ENCODE measurements around the gene OARD1. TPM values are rescaled to one million over a fixed set of nuclear protein-coding genes. Genes with fewer than 3 reads are reported as not detected.

Gene OARD1
- total RNA-seq, 6 donors from 2014 or later: 10.0 to 27.3 (median 20.0) TPM

- H3K9me3 ChIP-seq: no peaks in the 10 kb centered on the region
- no peak for ATAC-seq (ENCODE audit: low FRiP score in 2 of 2)
- no peak overlapping the region for H3K4me3 ChIP-seq
- 95 to 96% methylated on average over 8 to 12 of the region's 15 CpGs for WGBS, 2 donors
- H3K27ac ChIP-seq: no peak overlapping the region
- TF ChIP-seq, protein P1, sequence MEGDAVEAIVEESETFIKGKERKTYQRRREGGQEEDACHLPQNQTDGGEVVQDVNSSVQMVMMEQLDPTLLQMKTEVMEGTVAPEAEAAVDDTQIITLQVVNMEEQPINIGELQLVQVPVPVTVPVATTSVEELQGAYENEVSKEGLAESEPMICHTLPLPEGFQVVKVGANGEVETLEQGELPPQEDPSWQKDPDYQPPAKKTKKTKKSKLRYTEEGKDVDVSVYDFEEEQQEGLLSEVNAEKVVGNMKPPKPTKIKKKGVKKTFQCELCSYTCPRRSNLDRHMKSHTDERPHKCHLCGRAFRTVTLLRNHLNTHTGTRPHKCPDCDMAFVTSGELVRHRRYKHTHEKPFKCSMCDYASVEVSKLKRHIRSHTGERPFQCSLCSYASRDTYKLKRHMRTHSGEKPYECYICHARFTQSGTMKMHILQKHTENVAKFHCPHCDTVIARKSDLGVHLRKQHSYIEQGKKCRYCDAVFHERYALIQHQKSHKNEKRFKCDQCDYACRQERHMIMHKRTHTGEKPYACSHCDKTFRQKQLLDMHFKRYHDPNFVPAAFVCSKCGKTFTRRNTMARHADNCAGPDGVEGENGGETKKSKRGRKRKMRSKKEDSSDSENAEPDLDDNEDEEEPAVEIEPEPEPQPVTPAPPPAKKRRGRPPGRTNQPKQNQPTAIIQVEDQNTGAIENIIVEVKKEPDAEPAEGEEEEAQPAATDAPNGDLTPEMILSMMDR (IDR thresholded peaks at IDR 0.05): no peak
- TF ChIP-seq EP300 (IDR thresholded peaks at IDR 0.05): no peak
- no peak for TF ChIP-seq POLR2A (IDR thresholded peaks at IDR 0.05)
- TF ChIP-seq POLR2AphosphoS5 (IDR thresholded peaks at IDR 0.05): no peak
- no peaks in the 10 kb centered on the region for H3K36me3 ChIP-seq
- peak in 1 of 2 donors; percentile 70 for DNase-seq
- H3K27me3 ChIP-seq: no peaks in the 10 kb centered on the region
- peaks cover 6 to 10% (median 8%) of the 10 kb centered on the region in 4 donors for H3K4me1 ChIP-seq
These were observed 39.3 kb downstream of the OARD1 start for GRCh38 chr6:41032830-41033229.

GRCh38 chr6:41028561-41029412, 43.4 kb downstream of the OARD1 start:
- peak; percentile 50 to 57 for ATAC-seq (ENCODE audit: low FRiP score in 2 of 2)
- H3K4me1 ChIP-seq: peaks cover 11 to 16% (median 13%) of the 10 kb centered on the region in 4 donors
- peak overlapping the region in 3 of 4 donors; percentile 51 to 55 (median 52) for H3K4me3 ChIP-seq
- no peak for DNase-seq
- H3K27me3 ChIP-seq: no peaks in the 10 kb centered on the region
- H3K27ac ChIP-seq: peak overlapping the region; percentile 27 to 82 (median 54)
- no peaks in the 10 kb centered on the region for H3K36me3 ChIP-seq
- 38 to 69% methylated on average over 6 to 13 of the region's 13 CpGs for WGBS, 2 donors
- TF ChIP-seq EP300 (IDR thresholded peaks at IDR 0.05) (no peak), POLR2AphosphoS5 (IDR thresholded peaks at IDR 0.05) (no peak), POLR2A (IDR thresholded peaks at IDR 0.05) (no peak)
- TF ChIP-seq, protein P1 (IDR thresholded peaks at IDR 0.05): no peak
- H3K9me3 ChIP-seq: no peaks in the 10 kb centered on the region

DNA sequence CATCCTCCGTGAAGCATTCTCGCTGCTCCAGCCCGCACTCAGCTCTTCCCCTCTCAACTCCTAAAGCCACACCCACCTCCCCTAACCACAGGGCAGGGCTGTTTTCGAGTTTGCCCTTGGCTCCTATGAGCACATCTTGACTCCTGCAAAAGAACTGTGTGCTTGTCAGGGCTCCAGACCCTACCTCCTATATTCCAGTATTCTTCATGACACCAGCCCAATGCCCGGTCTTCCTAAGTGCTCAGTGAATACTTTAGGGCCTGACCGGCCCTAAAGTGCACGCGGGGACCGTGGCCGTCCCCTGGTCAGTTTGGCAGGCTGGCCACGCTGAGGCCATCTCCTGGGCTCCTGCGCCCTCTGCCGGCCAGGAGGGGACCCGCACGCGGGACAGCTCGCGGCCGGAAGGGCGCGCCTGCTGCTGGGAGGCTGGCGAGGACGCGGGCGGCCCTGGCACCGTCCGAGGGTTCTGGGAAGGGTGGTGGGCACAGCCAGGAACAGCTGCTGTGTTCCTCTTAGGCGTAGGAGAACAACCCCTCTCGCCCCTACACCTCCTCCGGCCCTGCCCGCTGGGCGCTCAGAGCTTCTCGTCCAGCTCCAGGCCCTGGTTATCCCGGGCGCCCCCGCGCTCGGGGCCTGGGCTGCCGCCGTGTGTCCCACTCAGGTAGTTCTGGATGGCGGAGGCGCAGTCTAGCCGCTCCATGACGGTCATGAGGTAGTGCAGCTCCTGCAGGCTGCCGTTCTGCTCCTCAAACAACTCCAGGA, 44.2 kb downstream of the OARD1 start:
- Histone ChIP-seq H3K4me3 (peak overlapping the region in 3 of 4 donors; percentile 51 to 55 (median 52)), H3K4me1 (peaks cover 11 to 16% (median 13%) of the 10 kb centered on the region in 4 donors), H3K9me3 (no peaks in the 10 kb centered on the region), H3K36me3 (no peaks in the 10 kb centered on the region), H3K27me3 (no peaks in the 10 kb centered on the region), H3K27ac (peak overlapping the region; percentile 27 to 82 (median 54))
- DNase-seq (peak; percentile 89 to 97), ATAC-seq (ENCODE audit: low FRiP score in 2 of 2) (peak; percentile 94 to 98)
- TF ChIP-seq POLR2A (IDR thresholded peaks at IDR 0.05) (peak in 1 of 4 donors; percentile 44), EP300 (IDR thresholded peaks at IDR 0.05) (no peak), POLR2AphosphoS5 (IDR thresholded peaks at IDR 0.05) (peak; percentile 19 to 26)
- TF ChIP-seq, protein P1 (IDR thresholded peaks at IDR 0.05): peak; percentile 98 to 100 (median 99)
- 0 to 5% methylated on average over 6 to 29 of the region's 45 CpGs for WGBS, 2 donors

DNA sequence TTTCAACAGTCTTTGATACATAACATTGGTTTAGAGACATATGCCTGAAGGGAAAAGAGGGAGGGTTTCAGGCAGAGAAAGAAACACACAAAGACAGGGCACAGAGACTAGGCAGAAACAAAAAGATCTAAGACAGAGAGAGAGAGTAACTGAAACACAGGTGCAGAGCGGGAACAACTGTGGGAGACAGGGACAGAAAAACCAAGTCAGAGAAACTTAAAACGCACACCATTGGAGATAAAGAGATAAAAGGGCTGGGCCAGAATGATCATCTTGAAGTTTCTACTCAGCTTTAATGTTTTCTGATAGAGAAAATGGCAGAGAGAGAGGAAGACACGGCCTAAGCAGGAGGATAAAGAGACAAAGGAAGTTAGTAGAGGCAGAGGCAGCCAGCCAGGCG, 44.9 kb downstream of the OARD1 start:
- H3K4me1 ChIP-seq: peaks cover 11 to 16% (median 13%) of the 10 kb centered on the region in 4 donors
- no peaks in the 10 kb centered on the region for H3K9me3 ChIP-seq
- H3K27me3 ChIP-seq: no peaks in the 10 kb centered on the region
- H3K27ac ChIP-seq: peak overlapping the region in 2 of 4 donors; percentile 0 to 82
- WGBS, 2 donors: 49 to 53% methylated on average over 4 of the region's 4 CpGs
- H3K4me3 ChIP-seq: peak overlapping the region in 3 of 4 donors; percentile 51 to 55 (median 52)
- DNase-seq (no peak), ATAC-seq (ENCODE audit: low FRiP score in 2 of 2) (no peak)
- TF ChIP-seq POLR2A (IDR thresholded peaks at IDR 0.05): no peak
- TF ChIP-seq, protein P1 (IDR thresholded peaks at IDR 0.05): no peak
- no peak for TF ChIP-seq EP300 (IDR thresholded peaks at IDR 0.05)
- no peak for TF ChIP-seq POLR2AphosphoS5 (IDR thresholded peaks at IDR 0.05)
- H3K36me3 ChIP-seq: no peaks in the 10 kb centered on the region
